GM12865 (cell line): ENCODE results near the gene HOGA1.
"Not testable (repeated sequence)": the region's sequence is repeated elsewhere in the genome, so short reads cannot be mapped to it uniquely, and the experiment has no call there.

Experiments
- DNase-seq: peaks from one replicate; pipeline ENCODE4 v3.0.0; 2010; ENCODE audit warnings: low read depth
- H3K4me3 ChIP-seq: 2 replicates; pipeline ENCODE4 v1.5.1; 2011; ENCODE audit warnings: mild to moderate bottlenecking, low read depth, low read length, control low read depth
- TF ChIP-seq, protein P1 (sequence below): IDR thresholded peaks from 2 replicates; pipeline ENCODE4 v1.5.1; 2011; ENCODE audit warnings: low read length, control low read depth, low read depth, inconsistent platforms; ENCODE audit not compliant: insufficient read depth; ENCODE audit errors: missing control alignments

Gene HOGA1

GRCh38 chr10:97571622-97572021 is 12.6 kb upstream of the HOGA1 start:
- H3K4me3 ChIP-seq = no peak overlapping the region
- DNase-seq = no peak

GRCh38 chr10:97572214-97572989 is 11.8 kb upstream of the HOGA1 start, which contains the start of gene ANKRD2:
Gene ANKRD2, plus strand, starts transcription at chr10:97572779. Its CDS starts 10 bp downstream, at chr10:97572789.
- TF ChIP-seq, protein P1, sequence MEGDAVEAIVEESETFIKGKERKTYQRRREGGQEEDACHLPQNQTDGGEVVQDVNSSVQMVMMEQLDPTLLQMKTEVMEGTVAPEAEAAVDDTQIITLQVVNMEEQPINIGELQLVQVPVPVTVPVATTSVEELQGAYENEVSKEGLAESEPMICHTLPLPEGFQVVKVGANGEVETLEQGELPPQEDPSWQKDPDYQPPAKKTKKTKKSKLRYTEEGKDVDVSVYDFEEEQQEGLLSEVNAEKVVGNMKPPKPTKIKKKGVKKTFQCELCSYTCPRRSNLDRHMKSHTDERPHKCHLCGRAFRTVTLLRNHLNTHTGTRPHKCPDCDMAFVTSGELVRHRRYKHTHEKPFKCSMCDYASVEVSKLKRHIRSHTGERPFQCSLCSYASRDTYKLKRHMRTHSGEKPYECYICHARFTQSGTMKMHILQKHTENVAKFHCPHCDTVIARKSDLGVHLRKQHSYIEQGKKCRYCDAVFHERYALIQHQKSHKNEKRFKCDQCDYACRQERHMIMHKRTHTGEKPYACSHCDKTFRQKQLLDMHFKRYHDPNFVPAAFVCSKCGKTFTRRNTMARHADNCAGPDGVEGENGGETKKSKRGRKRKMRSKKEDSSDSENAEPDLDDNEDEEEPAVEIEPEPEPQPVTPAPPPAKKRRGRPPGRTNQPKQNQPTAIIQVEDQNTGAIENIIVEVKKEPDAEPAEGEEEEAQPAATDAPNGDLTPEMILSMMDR = peak; percentile 98
- DNase-seq = peak; percentile 84
- no peak within 1 kb of the TSS for H3K4me3 ChIP-seq

More at GRCh38 chr10:97571622-97572021, 12.6 kb upstream of the HOGA1 start:
- TF ChIP-seq, protein P1 = no peak

- H3K4me3 ChIP-seq = no peak overlapping the region
- DNase-seq = no peak
- TF ChIP-seq, protein P1 = no peak
Measured at GRCh38 chr10:97573021-97573420, 11.2 kb upstream of the HOGA1 start.

DNA sequence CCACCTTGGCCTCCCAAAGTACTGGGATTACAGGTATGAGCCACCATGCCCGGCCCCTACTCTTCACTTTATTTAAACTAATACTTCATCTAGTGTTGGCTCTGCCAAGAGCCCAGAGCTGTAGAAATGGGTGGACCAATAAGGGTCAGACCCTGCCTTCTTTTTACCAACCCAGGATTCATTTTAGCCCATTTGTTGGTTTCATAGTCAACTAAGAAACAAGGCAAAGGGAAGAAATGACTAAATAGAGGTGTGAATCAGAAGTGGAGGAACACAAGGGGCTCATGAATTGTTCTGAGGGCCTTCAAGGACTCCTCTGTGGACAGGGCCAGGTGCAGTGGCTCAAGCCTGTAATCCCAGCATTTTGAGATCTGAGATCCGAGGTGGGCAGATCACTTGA is 10.5 kb upstream of the HOGA1 start:
- TF ChIP-seq, protein P1 = no peak
- no peak for DNase-seq
- no peak overlapping the region for H3K4me3 ChIP-seq

DNA sequence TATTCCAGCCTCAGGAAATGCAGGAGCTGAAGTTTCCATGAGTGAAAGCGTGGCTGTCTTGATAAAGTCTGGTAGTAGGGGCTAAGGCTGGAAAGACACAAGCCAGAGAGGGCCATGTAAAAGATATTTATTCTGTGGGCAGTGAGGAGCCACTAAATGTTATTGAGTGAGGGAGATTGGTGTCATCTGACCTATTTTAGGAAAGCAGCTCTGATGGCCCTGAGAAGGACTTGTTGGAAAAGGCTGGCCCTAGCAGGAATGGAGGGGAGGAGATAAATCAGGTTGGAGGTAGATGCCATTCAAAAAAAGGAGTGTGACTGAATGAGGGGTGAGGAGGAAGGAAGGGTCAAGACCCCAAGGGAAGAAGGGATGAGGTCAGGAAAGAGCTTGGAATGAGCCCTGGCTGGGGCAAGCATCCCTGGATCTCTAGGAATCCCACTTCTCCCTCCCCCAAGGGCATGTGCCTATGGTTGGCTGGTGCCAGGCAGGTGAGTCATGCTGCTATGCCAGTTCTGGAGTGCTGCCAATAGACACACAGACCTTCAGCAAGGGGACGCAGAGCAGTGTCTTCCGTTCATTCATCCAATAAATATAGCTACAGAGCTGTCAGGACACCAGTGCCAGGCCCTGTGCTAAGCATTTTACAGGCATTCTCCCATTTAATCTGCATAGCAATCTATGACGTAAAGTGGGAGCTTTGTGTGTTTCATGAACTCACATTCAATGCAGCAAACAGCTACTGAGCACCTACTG is 9.6 kb upstream of the HOGA1 start:
- no peak for DNase-seq
- TF ChIP-seq, protein P1 = no peak
- no peak overlapping the region for H3K4me3 ChIP-seq

GRCh38 chr10:97575127-97575668 is 9.0 kb upstream of the HOGA1 start:
- no peak overlapping the region for H3K4me3 ChIP-seq
- no peak for DNase-seq
- TF ChIP-seq, protein P1 = no peak

DNA sequence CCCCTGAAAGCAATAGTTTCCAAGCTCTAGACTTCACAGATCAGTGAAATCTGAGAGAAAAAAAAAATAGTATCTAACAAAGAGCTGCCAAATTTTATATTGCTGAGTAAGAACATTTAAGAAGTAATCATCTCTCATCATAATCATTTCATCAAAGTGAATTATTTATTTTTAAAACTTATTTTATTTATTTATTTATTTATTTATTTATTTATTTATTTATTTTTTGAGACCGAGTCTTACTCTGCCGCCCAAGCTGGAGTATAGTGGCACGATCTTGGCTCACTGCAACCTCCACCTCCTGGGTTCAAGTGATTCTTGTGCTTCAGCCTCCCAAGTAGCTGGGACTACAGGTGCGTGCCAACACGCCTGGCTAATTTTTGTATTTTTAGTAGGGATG is 7.7 kb upstream of the HOGA1 start:
- not testable (repeated sequence) for H3K4me3 ChIP-seq, DNase-seq
